ENCODE measurements around the gene NSF. TPM values are rescaled to one million over a fixed set of nuclear protein-coding genes. Genes with fewer than 3 reads are reported as not detected.
A peak's percentile ranks its signal among the peaks of the same experiment; 100 is the strongest.
"Not testable (repeated sequence)": the region's sequence is repeated elsewhere in the genome, so short reads cannot be mapped to it uniquely, and the experiment has no call there.

Gene NSF
- total RNA-seq (2014; rRNA removed; shearing (Covaris generic)) (27.2 and 35.3 TPM in 2 replicates), total RNA-seq (2022) (42.5 TPM in 2 replicates), Bru-seq, nascent RNA (percentile 68 among the genes with signal in this experiment), BruChase-seq, experiment 1, labeled RNA remaining after a 6-hour chase (percentile 56 among the genes with signal in this experiment), BruChase-seq, experiment 2, labeled RNA remaining after a 2-hour chase (percentile 60 among the genes with signal in this experiment)
- long read RNA-seq, transcript NSF-201 (21 exons, 3,983 nt): major isoform, 88 of 142 reads
- long read RNA-seq, partial matches to known transcripts: 25 of 142 reads
- long read RNA-seq, other reads (novel, unspliced or antisense): 25 of 142 reads

DNA sequence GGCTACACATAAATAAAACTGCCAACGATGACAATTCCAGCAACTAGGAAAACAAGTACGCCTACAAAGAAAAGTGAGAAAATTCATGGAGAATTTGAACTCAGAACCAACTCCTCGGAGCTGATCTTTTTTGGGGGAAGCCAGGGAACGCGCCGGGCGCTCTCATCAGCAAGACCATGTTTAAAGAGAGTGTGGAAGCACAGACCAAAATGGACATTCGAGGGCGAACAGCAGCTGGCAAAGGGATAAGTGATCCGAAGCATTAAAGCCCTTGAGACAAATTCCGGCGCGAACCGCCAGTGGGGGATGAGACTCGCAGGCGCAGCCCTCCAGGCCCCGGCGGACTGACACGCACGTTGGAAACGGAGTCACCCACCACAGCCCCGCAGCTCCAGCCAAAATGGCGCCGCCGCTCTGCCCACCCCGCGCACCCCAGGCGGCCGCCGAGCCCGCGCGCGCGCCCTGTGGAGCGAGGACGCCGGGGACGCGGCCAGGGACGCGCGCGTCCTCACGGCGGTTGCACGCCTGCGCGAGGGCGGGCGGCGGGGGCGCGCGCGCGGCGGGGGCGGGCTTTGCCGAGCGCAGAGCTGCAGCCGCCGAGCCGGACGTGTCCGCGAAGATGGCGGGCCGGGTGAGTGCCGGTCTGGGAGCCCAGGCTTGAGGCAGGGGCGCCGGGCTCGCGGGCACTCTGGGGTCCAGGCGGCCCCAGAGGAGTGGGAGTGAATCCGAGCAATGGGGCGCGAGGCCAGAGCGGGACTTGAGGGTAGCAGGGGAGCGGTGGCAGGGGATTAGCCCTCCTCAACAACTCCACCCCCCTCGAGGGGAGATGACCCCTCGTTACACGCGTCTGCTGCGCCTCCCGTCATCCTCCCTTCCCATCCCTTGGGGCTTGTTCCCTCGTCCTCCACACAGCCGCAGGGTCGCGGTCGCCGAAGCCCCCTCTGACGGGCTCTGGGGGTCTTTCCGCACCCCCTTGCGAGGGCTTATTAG lies at the start of gene NSF:
Gene NSF (plus strand): TSS at position 513 of the 990 bp plus-strand sequence. CDS start 107 bp downstream, at position 620.
- CTCF ChIA-PET (ENCODE audit: unreplicated experiment); H2AFZ ChIP-seq (ENCODE audit: low read length); H3K36me3 ChIP-seq (ENCODE audit: insufficient read depth, low read length); POLR2A ChIA-PET; intact Hi-C loops (cut with micrococcal nuclease; ENCODE audit: unreplicated experiment); DNase-seq (ENCODE audit: low spot score); H3K4me2 ChIP-seq (ENCODE audit: low read length); H3K79me2 ChIP-seq (ENCODE audit: insufficient read depth, low read depth, low read length); H4K20me1 ChIP-seq (ENCODE audit: insufficient read depth, low read length); H3K9me3 ChIP-seq (ENCODE audit: low read length); H3K27ac ChIP-seq (ENCODE audit: low read depth, low read length, poor library complexity, severe bottlenecking); BruUV-seq (replicated peaks); H3K4me3 ChIP-seq (ENCODE audit: low read depth, low read length, poor library complexity, severe bottlenecking); H3K4me1 ChIP-seq (ENCODE audit: insufficient read depth, low read length, poor library complexity, severe bottlenecking); H3K9me2 ChIP-seq (ENCODE audit: insufficient read depth, low read length): not testable (repeated sequence)

DNA sequence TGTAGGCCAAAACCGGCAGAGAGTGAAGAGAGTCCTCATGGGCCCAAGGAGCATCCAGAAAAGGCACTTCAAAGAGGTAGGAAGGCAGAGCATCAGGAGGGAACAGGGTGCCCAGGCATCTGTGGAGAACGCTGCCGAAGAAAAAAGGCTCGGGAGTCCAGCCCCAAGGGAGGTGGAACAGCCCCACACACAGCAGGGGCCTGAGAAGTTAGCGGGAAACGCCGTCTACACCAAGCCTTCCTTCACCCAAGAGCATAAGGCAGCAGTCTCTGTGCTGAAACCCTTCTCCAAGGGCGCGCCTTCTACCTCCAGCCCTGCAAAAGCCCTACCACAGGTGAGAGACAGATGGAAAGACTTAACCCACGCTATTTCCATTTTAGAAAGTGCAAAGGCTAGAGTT lies 41.9 kb upstream of the NSF start:
- intact Hi-C loops (cut with micrococcal nuclease; ENCODE audit: unreplicated experiment); H3K4me3 ChIP-seq (ENCODE audit: low read depth, low read length, poor library complexity, severe bottlenecking); CTCF ChIA-PET (ENCODE audit: unreplicated experiment); H3K27ac ChIP-seq (ENCODE audit: low read depth, low read length, poor library complexity, severe bottlenecking); H3K79me2 ChIP-seq (ENCODE audit: insufficient read depth, low read depth, low read length); H4K20me1 ChIP-seq (ENCODE audit: insufficient read depth, low read length); BruUV-seq (replicated peaks); POLR2A ChIA-PET; DNase-seq (ENCODE audit: low spot score); H3K4me1 ChIP-seq (ENCODE audit: insufficient read depth, low read length, poor library complexity, severe bottlenecking); H3K9me3 ChIP-seq (ENCODE audit: low read length); H2AFZ ChIP-seq (ENCODE audit: low read length); H3K36me3 ChIP-seq (ENCODE audit: insufficient read depth, low read length); H3K9me2 ChIP-seq (ENCODE audit: insufficient read depth, low read length); H3K4me2 ChIP-seq (ENCODE audit: low read length): not testable (repeated sequence)

GRCh38 chr17:46559155-46559554 lies 31.3 kb upstream of the NSF start:
- DNase-seq (ENCODE audit: low spot score); H3K4me2 ChIP-seq (ENCODE audit: low read length); H3K79me2 ChIP-seq (ENCODE audit: insufficient read depth, low read depth, low read length); H3K9me3 ChIP-seq (ENCODE audit: low read length); H3K36me3 ChIP-seq (ENCODE audit: insufficient read depth, low read length); H4K20me1 ChIP-seq (ENCODE audit: insufficient read depth, low read length); H3K4me1 ChIP-seq (ENCODE audit: insufficient read depth, low read length, poor library complexity, severe bottlenecking); H2AFZ ChIP-seq (ENCODE audit: low read length); intact Hi-C loops (cut with micrococcal nuclease; ENCODE audit: unreplicated experiment); POLR2A ChIA-PET; H3K4me3 ChIP-seq (ENCODE audit: low read depth, low read length, poor library complexity, severe bottlenecking); BruUV-seq (replicated peaks); CTCF ChIA-PET (ENCODE audit: unreplicated experiment); H3K27ac ChIP-seq (ENCODE audit: low read depth, low read length, poor library complexity, severe bottlenecking); H3K9me2 ChIP-seq (ENCODE audit: insufficient read depth, low read length): not testable (repeated sequence)

- H3K79me2 ChIP-seq (ENCODE audit: insufficient read depth, low read depth, low read length); H3K4me1 ChIP-seq (ENCODE audit: insufficient read depth, low read length, poor library complexity, severe bottlenecking); H3K27ac ChIP-seq (ENCODE audit: low read depth, low read length, poor library complexity, severe bottlenecking); H3K4me2 ChIP-seq (ENCODE audit: low read length); CTCF ChIA-PET (ENCODE audit: unreplicated experiment); H3K36me3 ChIP-seq (ENCODE audit: insufficient read depth, low read length); H3K9me3 ChIP-seq (ENCODE audit: low read length); H4K20me1 ChIP-seq (ENCODE audit: insufficient read depth, low read length); H2AFZ ChIP-seq (ENCODE audit: low read length); intact Hi-C loops (cut with micrococcal nuclease; ENCODE audit: unreplicated experiment); H3K9me2 ChIP-seq (ENCODE audit: insufficient read depth, low read length); H3K4me3 ChIP-seq (ENCODE audit: low read depth, low read length, poor library complexity, severe bottlenecking); BruUV-seq (replicated peaks); DNase-seq (ENCODE audit: low spot score); POLR2A ChIA-PET: not testable (repeated sequence)
Observed at GRCh38 chr17:46560048-46560447, 30.4 kb upstream of the NSF start.

GRCh38 chr17:46566284-46566683 lies 24.2 kb upstream of the NSF start:
- H3K9me2 ChIP-seq (ENCODE audit: insufficient read depth, low read length); H3K79me2 ChIP-seq (ENCODE audit: insufficient read depth, low read depth, low read length); H3K4me1 ChIP-seq (ENCODE audit: insufficient read depth, low read length, poor library complexity, severe bottlenecking); H3K4me2 ChIP-seq (ENCODE audit: low read length); intact Hi-C loops (cut with micrococcal nuclease; ENCODE audit: unreplicated experiment); H4K20me1 ChIP-seq (ENCODE audit: insufficient read depth, low read length); DNase-seq (ENCODE audit: low spot score); CTCF ChIA-PET (ENCODE audit: unreplicated experiment); H3K36me3 ChIP-seq (ENCODE audit: insufficient read depth, low read length); H3K9me3 ChIP-seq (ENCODE audit: low read length); POLR2A ChIA-PET; H2AFZ ChIP-seq (ENCODE audit: low read length); H3K27ac ChIP-seq (ENCODE audit: low read depth, low read length, poor library complexity, severe bottlenecking); H3K4me3 ChIP-seq (ENCODE audit: low read depth, low read length, poor library complexity, severe bottlenecking): not testable (repeated sequence)
- BruUV-seq (replicated peaks): TSS peak; percentile 43

DNA sequence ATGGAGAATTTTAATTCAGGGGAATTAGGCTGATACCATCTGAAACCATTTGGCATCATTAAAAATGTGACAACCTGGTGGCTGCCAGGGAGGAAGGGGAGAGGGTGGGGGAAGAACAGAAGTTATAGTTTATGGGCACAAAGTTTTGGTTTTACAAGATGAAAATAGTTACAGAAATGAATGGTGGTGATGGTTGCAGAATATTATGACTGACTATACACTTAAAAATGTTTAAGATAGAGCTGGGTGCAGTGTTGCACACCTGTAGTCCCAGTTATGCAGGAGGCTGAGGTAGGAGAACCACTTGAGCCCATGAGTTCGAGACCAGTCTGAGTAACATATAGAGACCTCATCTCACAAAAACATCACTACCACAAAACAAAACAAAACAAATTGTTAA lies 23.5 kb upstream of the NSF start:
- H3K36me3 ChIP-seq (ENCODE audit: insufficient read depth, low read length); H3K4me3 ChIP-seq (ENCODE audit: low read depth, low read length, poor library complexity, severe bottlenecking); H3K79me2 ChIP-seq (ENCODE audit: insufficient read depth, low read depth, low read length); H2AFZ ChIP-seq (ENCODE audit: low read length); H3K4me2 ChIP-seq (ENCODE audit: low read length); H3K9me3 ChIP-seq (ENCODE audit: low read length); H3K4me1 ChIP-seq (ENCODE audit: insufficient read depth, low read length, poor library complexity, severe bottlenecking); POLR2A ChIA-PET; H3K9me2 ChIP-seq (ENCODE audit: insufficient read depth, low read length); intact Hi-C loops (cut with micrococcal nuclease; ENCODE audit: unreplicated experiment); H4K20me1 ChIP-seq (ENCODE audit: insufficient read depth, low read length); CTCF ChIA-PET (ENCODE audit: unreplicated experiment); DNase-seq (ENCODE audit: low spot score); H3K27ac ChIP-seq (ENCODE audit: low read depth, low read length, poor library complexity, severe bottlenecking); BruUV-seq (replicated peaks): not testable (repeated sequence)
